GM12878 (cell line): ENCODE measurements around the gene EXOC3L4. TPM values are rescaled to one million over a fixed set of nuclear protein-coding genes. Genes with fewer than 3 reads are reported as not detected.
A peak's percentile ranks its signal among the peaks of the same experiment; 100 is the strongest.

Experiments used
- ATF7 ChIP-seq: fragments of 450-650 bp; IDR thresholded peaks from 2 replicates; pipeline ENCODE4 v1.6.1; 2016; ENCODE audit warnings: low read depth, mild to moderate bottlenecking
- BCL11A ChIP-seq: IDR thresholded peaks from 2 replicates; pipeline ENCODE4 v1.6.1; 2011; ENCODE audit warnings: low read depth, low read length
- CBFB ChIP-seq: IDR thresholded peaks from 2 replicates; pipeline ENCODE4 v1.6.1; 2016; ENCODE audit warnings: antibody characterized with exemption, low read depth
- CREB1 ChIP-seq: IDR thresholded peaks from 2 replicates; pipeline ENCODE4 v1.6.1; 2012; ENCODE audit warnings: low read depth, mild to moderate bottlenecking, inconsistent platforms
- CUX1 ChIP-seq: IDR thresholded peaks from 2 replicates; pipeline ENCODE4 v1.6.1; 2012; ENCODE audit warnings: improper control_type of control experiment, low read depth, low read length; ENCODE audit not compliant: insufficient replicate concordance
- FOXK2 ChIP-seq: fragments of 450-650 bp; IDR thresholded peaks from 2 replicates; pipeline ENCODE4 v1.6.1; 2017; ENCODE audit warnings: mild to moderate bottlenecking, moderate library complexity
- JUNB ChIP-seq: IDR thresholded peaks from 2 replicates; pipeline ENCODE4 v1.6.1; 2016; ENCODE audit warnings: antibody characterized with exemption, mild to moderate bottlenecking
- MYB ChIP-seq: fragments of 150-350 bp; IDR thresholded peaks from 2 replicates; pipeline ENCODE4 v1.6.1; 2014; ENCODE audit warnings: mild to moderate bottlenecking, low read depth, low read length, borderline replicate concordance
- POLR2A ChIP-seq: IDR thresholded peaks from 2 replicates; pipeline ENCODE4 v1.6.1; 2011; ENCODE audit warnings: low read depth, mild to moderate bottlenecking, low read length
- POLR2AphosphoS5 ChIP-seq: IDR thresholded peaks from 2 replicates; pipeline ENCODE4 v1.6.1; 2011; ENCODE audit warnings: mild to moderate bottlenecking, low read length, inconsistent platforms
- RAD51 ChIP-seq: fragments of 450-650 bp; IDR thresholded peaks from 2 replicates; pipeline ENCODE4 v1.6.1; 2016; ENCODE audit warnings: moderate library complexity, mild to moderate bottlenecking, inconsistent platforms
- RCOR1 ChIP-seq: conservative IDR thresholded peaks from 2 replicates; pipeline ENCODE4 v1.6.1; 2012; ENCODE audit warnings: low read depth, low read length, improper control_type of control experiment
- SMARCA5 ChIP-seq: fragments of 450-650 bp; IDR thresholded peaks from 2 replicates; pipeline ENCODE4 v1.6.1; 2017; ENCODE audit warnings: mild to moderate bottlenecking
- TAF1 ChIP-seq: IDR thresholded peaks from 2 replicates; pipeline ENCODE4 v1.6.1; 2011; ENCODE audit warnings: mild to moderate bottlenecking, low read depth, low read length, borderline replicate concordance
- TCF3 ChIP-seq: IDR thresholded peaks from 2 replicates; pipeline ENCODE4 v1.6.1; 2012; ENCODE audit warnings: low read depth, mild to moderate bottlenecking, low read length, borderline replicate concordance; ENCODE audit not compliant: insufficient read depth
- ZBTB40 ChIP-seq: fragments of 450-650 bp; IDR thresholded peaks from 2 replicates; pipeline ENCODE4 v1.6.1; 2016; ENCODE audit warnings: mild to moderate bottlenecking, moderate library complexity, borderline replicate concordance
- ZNF24 ChIP-seq: fragments of 450-650 bp; IDR thresholded peaks from 2 replicates; pipeline ENCODE4 v1.6.1; 2017; ENCODE audit warnings: antibody characterized with exemption, mild to moderate bottlenecking
- polyA plus RNA-seq, 11 experiments: library from polyadenylated mRNA; depleted of rRNA in 4 of 11; unstranded in 6 of 11; stranded (reverse) in 5 of 11; fragments of >200 nt; fragmentation: Nextera tagmentation in 4 of 11; fragmentation: Illumina TruSeq in 1 of 11; extraction: Ambion mirVana in 4 of 11; extraction: Trizol in 1 of 11; gene quantifications; 1 replicate in 1 of 11; 2 replicates in 10 of 11; pipeline versions ENCODE4 v1.2.1 to v1.2.3, GENCODE V29; 2011 to 2016; ENCODE audit warnings: inconsistent platforms in 2 of 11, missing spikeins in 2 of 11, low read depth in 1 of 11
- total RNA-seq, 4 experiments: library from RNA; depleted of rRNA in 3 of 4; stranded (reverse); fragments of >200 nt in 3 of 4; fragmentation: Illumina TruSeq in 1 of 4; extraction: Trizol in 1 of 4; gene quantifications; 2 replicates each; pipeline versions ENCODE4 v1.2.1 to v1.2.3, GENCODE V29; 2013 to 2021
- TF ChIP-seq, protein P1 (sequence below): IDR thresholded peaks from 2 replicates; pipeline ENCODE4 v1.6.1; 2011; ENCODE audit warnings: low read depth, low read length, improper control_type of control experiment, borderline replicate concordance
- TF ChIP-seq, protein P2 (sequence below), 3 experiments: IDR thresholded peaks in 2 of 3; conservative IDR thresholded peaks in 1 of 3; 2 replicates each; pipeline ENCODE4 v1.5.1; 2011; ENCODE audit warnings: low read depth in 3 of 3, low read length in 3 of 3, mild to moderate bottlenecking in 3 of 3, control low read depth in 2 of 3, moderate library complexity in 2 of 3, inconsistent platforms in 1 of 3, mixed read lengths in 1 of 3; ENCODE audit not compliant: control insufficient read depth in 2 of 3, insufficient read depth in 1 of 3; ENCODE audit errors: extremely low read depth in 1 of 3

Gene EXOC3L4
- total and polyA plus RNA-seq, 10 of the 15 experiments (the other 5 are each of a cell fraction or from before 2014, with no cell fraction given): not detected

DNA sequence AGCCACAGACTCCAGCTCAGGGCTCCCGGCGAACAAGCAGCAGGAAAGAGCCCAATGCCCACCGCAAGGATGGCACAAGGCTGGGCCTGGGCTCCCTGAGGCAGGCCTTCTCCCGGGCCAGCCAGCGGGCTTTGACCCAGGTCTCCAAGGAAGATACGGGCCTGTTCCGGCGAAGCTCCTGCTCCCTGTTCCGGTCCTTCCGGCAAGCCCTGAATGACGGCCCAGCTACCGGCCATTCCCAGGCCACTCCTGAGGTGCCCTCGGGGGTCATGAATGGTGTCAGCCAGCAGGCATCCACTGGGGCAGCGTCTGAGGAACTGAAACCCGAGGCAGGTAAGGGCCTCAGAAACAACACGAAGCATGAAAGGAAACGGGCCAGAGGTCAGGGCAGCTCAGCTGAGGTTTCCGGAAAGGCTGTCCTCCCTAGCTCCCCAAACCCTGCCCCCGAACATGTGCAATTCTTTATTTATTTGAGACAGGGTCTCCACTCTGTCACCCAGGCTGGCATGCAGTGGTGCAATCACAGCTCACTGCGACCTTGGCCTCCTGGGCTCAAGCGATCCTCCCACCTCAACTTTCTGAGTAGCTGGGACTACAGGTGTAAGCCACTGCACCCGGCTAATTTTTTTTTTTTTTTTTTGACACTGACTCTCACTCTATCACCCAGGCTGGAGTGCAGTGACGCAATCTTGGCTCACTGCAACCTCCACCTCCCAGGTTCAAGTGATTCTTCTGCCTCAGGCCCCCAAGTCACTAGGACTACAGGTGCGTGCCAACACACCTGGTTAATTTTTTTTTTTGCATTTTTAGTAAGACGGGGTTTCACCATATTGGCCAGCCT, 6.0 kb downstream of the EXOC3L4 start (continued):
- TF ChIP-seq POLR2AphosphoS5 (no peak), POLR2A (no peak), ZBTB40 (no peak), ATF7 (0 out of 2 replicates have a peak, but pooled peaks have one; percentile 62), FOXK2 (no peak), SMARCA5 (no peak), CREB1 (no peak), JUNB (no peak), CBFB (no peak), BCL11A (no peak), CUX1 (no peak), TCF3 (no peak), RCOR1 (no peak), MYB (no peak), ZNF24 (no peak), TAF1 (no peak), RAD51 (no peak)
- TF ChIP-seq, protein P1, sequence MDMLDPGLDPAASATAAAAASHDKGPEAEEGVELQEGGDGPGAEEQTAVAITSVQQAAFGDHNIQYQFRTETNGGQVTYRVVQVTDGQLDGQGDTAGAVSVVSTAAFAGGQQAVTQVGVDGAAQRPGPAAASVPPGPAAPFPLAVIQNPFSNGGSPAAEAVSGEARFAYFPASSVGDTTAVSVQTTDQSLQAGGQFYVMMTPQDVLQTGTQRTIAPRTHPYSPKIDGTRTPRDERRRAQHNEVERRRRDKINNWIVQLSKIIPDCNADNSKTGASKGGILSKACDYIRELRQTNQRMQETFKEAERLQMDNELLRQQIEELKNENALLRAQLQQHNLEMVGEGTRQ: no peak
- TF ChIP-seq, protein P2, sequence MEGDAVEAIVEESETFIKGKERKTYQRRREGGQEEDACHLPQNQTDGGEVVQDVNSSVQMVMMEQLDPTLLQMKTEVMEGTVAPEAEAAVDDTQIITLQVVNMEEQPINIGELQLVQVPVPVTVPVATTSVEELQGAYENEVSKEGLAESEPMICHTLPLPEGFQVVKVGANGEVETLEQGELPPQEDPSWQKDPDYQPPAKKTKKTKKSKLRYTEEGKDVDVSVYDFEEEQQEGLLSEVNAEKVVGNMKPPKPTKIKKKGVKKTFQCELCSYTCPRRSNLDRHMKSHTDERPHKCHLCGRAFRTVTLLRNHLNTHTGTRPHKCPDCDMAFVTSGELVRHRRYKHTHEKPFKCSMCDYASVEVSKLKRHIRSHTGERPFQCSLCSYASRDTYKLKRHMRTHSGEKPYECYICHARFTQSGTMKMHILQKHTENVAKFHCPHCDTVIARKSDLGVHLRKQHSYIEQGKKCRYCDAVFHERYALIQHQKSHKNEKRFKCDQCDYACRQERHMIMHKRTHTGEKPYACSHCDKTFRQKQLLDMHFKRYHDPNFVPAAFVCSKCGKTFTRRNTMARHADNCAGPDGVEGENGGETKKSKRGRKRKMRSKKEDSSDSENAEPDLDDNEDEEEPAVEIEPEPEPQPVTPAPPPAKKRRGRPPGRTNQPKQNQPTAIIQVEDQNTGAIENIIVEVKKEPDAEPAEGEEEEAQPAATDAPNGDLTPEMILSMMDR (IDR thresholded peaks at IDR 0.05 in 2 of 3, conservative IDR thresholded peaks at IDR 0.05 in 1 of 3; ENCODE audit: control insufficient read depth in 2 of 3, extremely low read depth in 1 of 3, insufficient read depth in 1 of 3, low read depth in 3 of 3, low read length in 3 of 3): no peak
